Hepatocyte (in vitro differentiated cells): ENCODE data around the gene CCL26. TPM values are rescaled to one million over a fixed set of nuclear protein-coding genes. Genes with fewer than 3 reads are reported as not detected.

ENCODE experiments used
- DNase-seq: peaks from one replicate; pipeline ENCODE4 v3.0.0-alpha.2; 2016; ENCODE audit warnings: low spot score
- H2AFZ ChIP-seq: fragments of 200-600 bp; sonication (generic); 2 replicates; pipeline ENCODE4 v1.6.0; 2016; ENCODE audit warnings: antibody characterized with exemption, mild to moderate bottlenecking
- H3K27ac ChIP-seq: fragments of 200-600 bp; sonication (generic); 2 replicates; pipeline ENCODE4 v1.5.1; 2016; ENCODE audit warnings: mild to moderate bottlenecking
- H3K27me3 ChIP-seq: fragments of 200-600 bp; sonication (generic); 2 replicates; pipeline ENCODE4 v1.6.1; 2016
- H3K36me3 ChIP-seq: fragments of 200-600 bp; sonication (generic); replicated peaks from 2 replicates; pipeline ENCODE4 v1.5.1; 2016; ENCODE audit warnings: low read depth; ENCODE audit not compliant: insufficient read depth
- H3K4me1 ChIP-seq: fragments of 200-600 bp; sonication (generic); 2 replicates; pipeline ENCODE4 v1.5.1; 2016; ENCODE audit warnings: mild to moderate bottlenecking, moderate library complexity; ENCODE audit not compliant: insufficient read depth
- H3K4me2 ChIP-seq: fragments of 200-600 bp; sonication (generic); 2 replicates; pipeline ENCODE4 v1.6.0; 2016
- H3K4me3 ChIP-seq: fragments of 200-600 bp; sonication (generic); 2 replicates; pipeline ENCODE4 v1.5.1; 2016; ENCODE audit warnings: mild to moderate bottlenecking
- H3K79me2 ChIP-seq: fragments of 200-600 bp; sonication (generic); 2 replicates; pipeline ENCODE4 v1.6.0; 2017; ENCODE audit warnings: mild to moderate bottlenecking
- H3K9me2 ChIP-seq: fragments of 200-600 bp; sonication (generic); replicated peaks from 2 replicates; pipeline ENCODE4 v1.6.0; 2017; ENCODE audit warnings: mild to moderate bottlenecking; ENCODE audit not compliant: insufficient read depth
- H3K9me3 ChIP-seq: fragments of 200-600 bp; sonication (generic); 2 replicates; pipeline ENCODE4 v1.5.1; 2016; ENCODE audit warnings: low read depth, mild to moderate bottlenecking
- H4K20me1 ChIP-seq: fragments of 200-600 bp; sonication (generic); 2 replicates; pipeline ENCODE4 v1.6.0; 2016; ENCODE audit warnings: mild to moderate bottlenecking; ENCODE audit not compliant: insufficient read depth, poor library complexity, severe bottlenecking
- EZH2 ChIP-seq: fragments of 200-600 bp; sonication (generic); IDR thresholded peaks from 2 replicates; pipeline ENCODE4 v1.6.1; 2016; ENCODE audit warnings: antibody characterized with exemption, mild to moderate bottlenecking, borderline replicate concordance
- EZH2phosphoT487 ChIP-seq: fragments of 200-600 bp; sonication (generic); IDR thresholded peaks from one replicate; pipeline ENCODE4 v1.6.1; 2018; ENCODE audit warnings: antibody characterized with exemption, mild to moderate bottlenecking, low read depth, moderate library complexity; ENCODE audit not compliant: unreplicated experiment, severe bottlenecking
- WGBS: methylation state at CpG from one replicate; pipeline ENCODE4 v1.1.6; 2016; ENCODE audit warnings: low lambda C conversion rate; ENCODE audit errors: missing lambda C conversion rate; 5-methylcytosine and 5-hydroxymethylcytosine counted together
- polyA plus RNA-seq: library from polyadenylated mRNA; unstranded; fragments of >200 nt; fragmentation: Nextera tagmentation; extraction: Ambion mirVana; gene quantifications from 2 replicates; pipeline ENCODE4 v1.2.1, GENCODE V29; 2016
- total RNA-seq: library from RNA; depleted of rRNA; stranded (reverse); fragments of >200 nt; gene quantifications from 2 replicates; pipeline ENCODE4 v1.2.3, GENCODE V29; 2014
- TF ChIP-seq, protein P1 (sequence below): fragments of 200-600 bp; sonication (generic); IDR thresholded peaks from 2 replicates; pipeline ENCODE4 v1.5.1; 2016; ENCODE audit warnings: antibody characterized with exemption, mild to moderate bottlenecking; ENCODE audit not compliant: poor library complexity

Gene CCL26
- total and polyA plus RNA-seq, 2 experiments from 2014 or later, result 8.7 to 15.3 TPM

DNA sequence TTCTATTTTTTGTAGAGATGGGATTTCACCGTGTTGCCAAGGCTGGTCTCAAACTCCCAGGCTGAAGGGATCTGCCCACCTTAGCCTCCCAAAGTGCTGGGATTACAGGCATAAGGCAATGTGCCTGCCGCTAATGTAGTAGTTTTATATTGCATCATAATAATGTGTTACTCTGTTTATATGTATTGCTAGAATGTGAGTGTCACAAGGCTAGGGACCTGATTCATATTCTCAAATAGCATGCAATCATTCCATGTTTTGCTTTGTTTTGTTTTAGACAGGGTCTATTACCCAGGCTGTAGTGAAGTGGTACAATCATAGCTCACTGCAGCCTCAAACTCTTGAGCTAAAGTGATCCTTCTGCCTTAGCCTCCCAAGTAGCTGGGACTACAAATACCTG is 13.5 kb downstream of the CCL26 start:
- 84% methylated on average over 2 of the region's 2 CpGs for WGBS
- H2AFZ ChIP-seq, result no peak overlapping the region
- no peaks in the 10 kb centered on the region for H3K9me3 ChIP-seq
- no peak overlapping the region for H3K27ac ChIP-seq
- no peaks in the 10 kb centered on the region for H4K20me1 ChIP-seq
- no peaks in the 10 kb centered on the region for H3K9me2 ChIP-seq
- DNase-seq, result no peak
- no peak overlapping the region for H3K4me3 ChIP-seq
- no peak for TF ChIP-seq EZH2phosphoT487
- TF ChIP-seq, protein P1, sequence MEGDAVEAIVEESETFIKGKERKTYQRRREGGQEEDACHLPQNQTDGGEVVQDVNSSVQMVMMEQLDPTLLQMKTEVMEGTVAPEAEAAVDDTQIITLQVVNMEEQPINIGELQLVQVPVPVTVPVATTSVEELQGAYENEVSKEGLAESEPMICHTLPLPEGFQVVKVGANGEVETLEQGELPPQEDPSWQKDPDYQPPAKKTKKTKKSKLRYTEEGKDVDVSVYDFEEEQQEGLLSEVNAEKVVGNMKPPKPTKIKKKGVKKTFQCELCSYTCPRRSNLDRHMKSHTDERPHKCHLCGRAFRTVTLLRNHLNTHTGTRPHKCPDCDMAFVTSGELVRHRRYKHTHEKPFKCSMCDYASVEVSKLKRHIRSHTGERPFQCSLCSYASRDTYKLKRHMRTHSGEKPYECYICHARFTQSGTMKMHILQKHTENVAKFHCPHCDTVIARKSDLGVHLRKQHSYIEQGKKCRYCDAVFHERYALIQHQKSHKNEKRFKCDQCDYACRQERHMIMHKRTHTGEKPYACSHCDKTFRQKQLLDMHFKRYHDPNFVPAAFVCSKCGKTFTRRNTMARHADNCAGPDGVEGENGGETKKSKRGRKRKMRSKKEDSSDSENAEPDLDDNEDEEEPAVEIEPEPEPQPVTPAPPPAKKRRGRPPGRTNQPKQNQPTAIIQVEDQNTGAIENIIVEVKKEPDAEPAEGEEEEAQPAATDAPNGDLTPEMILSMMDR, result no peak
- no peak for TF ChIP-seq EZH2
- H3K4me2 ChIP-seq, result no peak overlapping the region
- no peaks in the 10 kb centered on the region for H3K4me1 ChIP-seq
- H3K36me3 ChIP-seq, result no peaks in the 10 kb centered on the region
- no peaks in the 10 kb centered on the region for H3K79me2 ChIP-seq
- H3K27me3 ChIP-seq, result no peaks in the 10 kb centered on the region

DNA sequence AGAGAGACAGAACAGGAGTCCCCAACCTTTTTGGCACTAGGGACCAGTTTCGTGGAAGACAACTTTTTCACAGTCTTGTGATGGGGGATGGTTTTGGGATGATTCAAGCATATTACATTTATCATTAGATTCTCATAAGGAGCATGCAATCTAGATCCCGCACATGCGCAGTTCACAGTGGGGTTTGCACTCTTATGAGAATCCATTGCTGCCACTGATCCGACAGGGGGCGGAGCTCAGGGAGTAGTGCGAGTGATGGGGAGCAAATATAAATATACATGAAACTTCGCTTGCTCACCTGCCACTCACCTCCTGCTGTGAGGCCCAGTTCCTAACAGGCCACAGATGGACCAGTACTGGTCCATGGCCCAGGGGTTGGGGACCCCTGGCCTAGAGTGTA is 14.2 kb downstream of the CCL26 start:
- no peak overlapping the region for H2AFZ ChIP-seq
- H3K9me2 ChIP-seq, result no peaks in the 10 kb centered on the region
- H4K20me1 ChIP-seq, result no peaks in the 10 kb centered on the region
- no peaks in the 10 kb centered on the region for H3K27me3 ChIP-seq
- no peak overlapping the region for H3K4me3 ChIP-seq
- no peak overlapping the region for H3K4me2 ChIP-seq
- H3K27ac ChIP-seq, result no peak overlapping the region
- H3K36me3 ChIP-seq, result no peaks in the 10 kb centered on the region
- H3K9me3 ChIP-seq, result no peaks in the 10 kb centered on the region
- TF ChIP-seq, protein P1, result no peak
- TF ChIP-seq EZH2phosphoT487, result no peak
- TF ChIP-seq EZH2, result no peak
- DNase-seq, result no peak
- 96% methylated on average over 7 of the region's 7 CpGs for WGBS
- no peaks in the 10 kb centered on the region for H3K79me2 ChIP-seq
- no peaks in the 10 kb centered on the region for H3K4me1 ChIP-seq

DNA sequence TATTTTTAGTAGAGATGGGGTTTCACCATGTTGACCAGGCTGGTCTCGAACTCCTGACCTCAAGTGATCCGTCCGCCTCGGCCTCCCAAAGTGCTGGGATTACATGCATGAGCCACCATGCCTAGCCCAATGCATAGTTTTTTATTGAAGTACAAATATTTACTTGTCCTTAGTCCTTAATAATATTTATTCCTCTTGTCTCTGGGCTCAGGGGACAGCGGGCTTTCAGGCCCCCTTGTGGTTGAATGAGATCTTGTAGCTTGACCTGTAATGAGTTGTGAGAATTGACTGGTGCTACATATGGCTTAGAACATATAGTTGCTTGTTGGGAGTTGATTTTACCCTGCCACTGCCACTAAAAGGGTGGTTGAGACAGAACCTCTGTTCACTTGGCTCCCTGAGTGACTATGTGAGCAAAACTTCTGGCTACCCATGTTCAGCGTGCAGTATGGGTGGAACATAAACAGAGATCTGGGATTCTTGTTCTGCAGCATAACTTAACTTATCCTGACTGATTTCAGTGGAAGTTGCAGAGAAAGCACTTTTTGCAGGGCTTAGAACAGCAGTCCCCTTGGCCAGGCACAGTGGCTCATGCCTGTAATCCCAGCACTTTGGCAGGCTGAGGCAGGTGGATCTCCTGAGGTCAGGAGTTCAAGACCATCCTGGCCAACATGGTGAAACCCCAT is 14.9 kb downstream of the CCL26 start:
- H3K27ac ChIP-seq, result no peak overlapping the region
- no peaks in the 10 kb centered on the region for H3K9me2 ChIP-seq
- no peak overlapping the region for H3K4me2 ChIP-seq
- H4K20me1 ChIP-seq, result no peaks in the 10 kb centered on the region
- 72% methylated on average over 6 of the region's 6 CpGs for WGBS
- no peak overlapping the region for H2AFZ ChIP-seq
- DNase-seq, result peak; percentile 44
- H3K4me3 ChIP-seq, result no peak overlapping the region
- no peaks in the 10 kb centered on the region for H3K27me3 ChIP-seq
- no peaks in the 10 kb centered on the region for H3K36me3 ChIP-seq
- TF ChIP-seq EZH2 (no peak), EZH2phosphoT487 (no peak)
- TF ChIP-seq, protein P1, result peak; percentile 44
- H3K9me3 ChIP-seq, result no peaks in the 10 kb centered on the region
- H3K4me1 ChIP-seq, result no peaks in the 10 kb centered on the region
- H3K79me2 ChIP-seq, result no peaks in the 10 kb centered on the region
